ENCODE data around the gene RAD18. TPM values are rescaled to one million over a fixed set of nuclear protein-coding genes. Genes with fewer than 3 reads are reported as not detected.

Gene RAD18
- total and polyA plus RNA-seq, 9 donors = 3.8 to 7.1 (median 5.6) TPM

GRCh38 chr3:8839607-8840325 is 123.5 kb downstream of the RAD18 start:
- Histone ChIP-seq H3K9me3 (replicated peaks; ENCODE audit: control insufficient read depth, low read depth, low read length) (no peaks in the 10 kb centered on the region), H3K27ac (ENCODE audit: low read length) (no peak overlapping the region), H3K4me1 (ENCODE audit: control insufficient read depth, insufficient read depth, low read length) (peaks cover 9% of the 10 kb centered on the region), H3K36me3 (ENCODE audit: control insufficient read depth, insufficient read depth, low read length) (no peaks in the 10 kb centered on the region), H3K4me3 (ENCODE audit: low read length) (no peak overlapping the region), H3K27me3 (ENCODE audit: control insufficient read depth, insufficient read depth, low read length) (no peaks in the 10 kb centered on the region)
- DNase-seq = no peak
- WGBS (ENCODE audit: insufficient coverage) = 92% methylated on average over 6 of the region's 9 CpGs

- Histone ChIP-seq H3K27ac (ENCODE audit: low read length) (no peak overlapping the region), H3K4me1 (ENCODE audit: control insufficient read depth, insufficient read depth, low read length) (peaks cover 9% of the 10 kb centered on the region), H3K36me3 (ENCODE audit: control insufficient read depth, insufficient read depth, low read length) (no peaks in the 10 kb centered on the region), H3K9me3 (replicated peaks; ENCODE audit: control insufficient read depth, low read depth, low read length) (no peaks in the 10 kb centered on the region), H3K27me3 (ENCODE audit: control insufficient read depth, insufficient read depth, low read length) (no peaks in the 10 kb centered on the region), H3K4me3 (ENCODE audit: low read length) (no peak overlapping the region)
- WGBS (ENCODE audit: insufficient coverage) = 86% methylated on average over 2 of the region's 3 CpGs
- DNase-seq = no peak
These were observed 124.4 kb downstream of the RAD18 start for GRCh38 chr3:8838765-8839423.

- Histone ChIP-seq H3K4me3 (ENCODE audit: low read length) (no peak overlapping the region), H3K9me3 (replicated peaks; ENCODE audit: control insufficient read depth, low read depth, low read length) (no peaks in the 10 kb centered on the region), H3K27me3 (ENCODE audit: control insufficient read depth, insufficient read depth, low read length) (no peaks in the 10 kb centered on the region), H3K4me1 (ENCODE audit: control insufficient read depth, insufficient read depth, low read length) (peaks cover 9% of the 10 kb centered on the region), H3K36me3 (ENCODE audit: control insufficient read depth, insufficient read depth, low read length) (no peaks in the 10 kb centered on the region), H3K27ac (ENCODE audit: low read length) (no peak overlapping the region)
- WGBS (ENCODE audit: insufficient coverage) = 55% methylated on average over 3 of the region's 4 CpGs
- peak; percentile 47 for DNase-seq
These were observed 125.0 kb downstream of the RAD18 start for GRCh38 chr3:8838234-8838633.

GRCh38 chr3:8837162-8837561 is 126.1 kb downstream of the RAD18 start:
- H3K27me3 ChIP-seq (ENCODE audit: control insufficient read depth, insufficient read depth, low read length) = no peaks in the 10 kb centered on the region
- no peak for DNase-seq
- H3K9me3 ChIP-seq (replicated peaks; ENCODE audit: control insufficient read depth, low read depth, low read length) = no peaks in the 10 kb centered on the region
- peaks cover 9% of the 10 kb centered on the region for H3K4me1 ChIP-seq (ENCODE audit: control insufficient read depth, insufficient read depth, low read length)
- H3K27ac ChIP-seq (ENCODE audit: low read length) = no peak overlapping the region
- H3K36me3 ChIP-seq (ENCODE audit: control insufficient read depth, insufficient read depth, low read length) = no peaks in the 10 kb centered on the region
- 53% methylated on average over 3 of the region's 3 CpGs for WGBS (ENCODE audit: insufficient coverage)
- H3K4me3 ChIP-seq (ENCODE audit: low read length) = no peak overlapping the region

- WGBS (ENCODE audit: insufficient coverage) = 85% methylated on average over 3 of the region's 3 CpGs
- H3K9me3 ChIP-seq (replicated peaks; ENCODE audit: control insufficient read depth, low read depth, low read length) = no peaks in the 10 kb centered on the region
- no peaks in the 10 kb centered on the region for H3K36me3 ChIP-seq (ENCODE audit: control insufficient read depth, insufficient read depth, low read length)
- H3K4me3 ChIP-seq (ENCODE audit: low read length) = no peak overlapping the region
- DNase-seq = no peak
- peaks cover 9% of the 10 kb centered on the region for H3K4me1 ChIP-seq (ENCODE audit: control insufficient read depth, insufficient read depth, low read length)
- no peaks in the 10 kb centered on the region for H3K27me3 ChIP-seq (ENCODE audit: control insufficient read depth, insufficient read depth, low read length)
- H3K27ac ChIP-seq (ENCODE audit: low read length) = no peak overlapping the region
These were observed 127.2 kb downstream of the RAD18 start for GRCh38 chr3:8836096-8836495.

GRCh38 chr3:8835385-8835784 is 127.9 kb downstream of the RAD18 start:
- no peaks in the 10 kb centered on the region for H3K27me3 ChIP-seq (ENCODE audit: control insufficient read depth, insufficient read depth, low read length)
- no peak overlapping the region for H3K4me3 ChIP-seq (ENCODE audit: low read length)
- no peak overlapping the region for H3K27ac ChIP-seq (ENCODE audit: low read length)
- no peak for DNase-seq
- 70% methylated on average over 1 of the region's 4 CpGs for WGBS (ENCODE audit: insufficient coverage)
- peaks cover 9% of the 10 kb centered on the region for H3K4me1 ChIP-seq (ENCODE audit: control insufficient read depth, insufficient read depth, low read length)
- H3K36me3 ChIP-seq (ENCODE audit: control insufficient read depth, insufficient read depth, low read length) = no peaks in the 10 kb centered on the region
- no peaks in the 10 kb centered on the region for H3K9me3 ChIP-seq (replicated peaks; ENCODE audit: control insufficient read depth, low read depth, low read length)

- H3K27me3 ChIP-seq (ENCODE audit: control insufficient read depth, insufficient read depth, low read length) = no peaks in the 10 kb centered on the region
- H3K36me3 ChIP-seq (ENCODE audit: control insufficient read depth, insufficient read depth, low read length) = no peaks in the 10 kb centered on the region
- H3K4me3 ChIP-seq (ENCODE audit: low read length) = no peak overlapping the region
- peaks cover 9% of the 10 kb centered on the region for H3K4me1 ChIP-seq (ENCODE audit: control insufficient read depth, insufficient read depth, low read length)
- DNase-seq = no peak
- WGBS (ENCODE audit: insufficient coverage) = no CpG with 5 or more reads among the region's 6 CpGs
- no peak overlapping the region for H3K27ac ChIP-seq (ENCODE audit: low read length)
- H3K9me3 ChIP-seq (replicated peaks; ENCODE audit: control insufficient read depth, low read depth, low read length) = no peaks in the 10 kb centered on the region
These were observed 128.3 kb downstream of the RAD18 start for GRCh38 chr3:8834974-8835373.

GRCh38 chr3:8827641-8828040 is 135.6 kb downstream of the RAD18 start:
- no peak overlapping the region for H3K27ac ChIP-seq (ENCODE audit: low read length)
- H3K9me3 ChIP-seq (replicated peaks; ENCODE audit: control insufficient read depth, low read depth, low read length) = no peaks in the 10 kb centered on the region
- DNase-seq = no peak
- H3K4me3 ChIP-seq (ENCODE audit: low read length) = no peak overlapping the region
- WGBS (ENCODE audit: insufficient coverage) = no CpG with 5 or more reads among the region's 1 CpG
- no peaks in the 10 kb centered on the region for H3K36me3 ChIP-seq (ENCODE audit: control insufficient read depth, insufficient read depth, low read length)
- H3K4me1 ChIP-seq (ENCODE audit: control insufficient read depth, insufficient read depth, low read length) = no peaks in the 10 kb centered on the region
- H3K27me3 ChIP-seq (ENCODE audit: control insufficient read depth, insufficient read depth, low read length) = no peaks in the 10 kb centered on the region

Other genes with a start within 250 kb of the RAD18 start
- 282 TPM for gene CAV3, start 229.7 kb downstream of the RAD18 start, total RNA-seq
- 100 to 1,000 TPM; 160 to 343 (median 250) TPM for gene CAV3, start 229.7 kb downstream of the RAD18 start, polyA plus RNA-seq (ENCODE audit: insufficient read depth in 1 of 8, insufficient read length in 8 of 8, low replicate concordance in 1 of 8)
- 0.53 TPM for gene OXTR, start 193.9 kb downstream of the RAD18 start, total RNA-seq
- 10 to 100 TPM in 1 of 8 donors, 1 to 10 TPM in 7; 5.8 to 11.0 (median 7.0) TPM for gene OXTR, start 193.9 kb downstream of the RAD18 start, polyA plus RNA-seq (ENCODE audit: insufficient read depth in 1 of 8, insufficient read length in 8 of 8, low replicate concordance in 1 of 8)